H9 (cell line): ENCODE results near the gene GPC6. TPM values are rescaled to one million over a fixed set of nuclear protein-coding genes. Genes with fewer than 3 reads are reported as not detected.

Source experiments
- DNase-seq: peaks from one replicate; pipeline ENCODE4 v3.0.0-alpha.2; 2017
- H2AFZ ChIP-seq: one replicate; pipeline ENCODE4 v1.6.1; 2013; ENCODE audit warnings: mild to moderate bottlenecking, low read length, control low read depth, moderate library complexity
- H2AK5ac ChIP-seq: 2 replicates; pipeline ENCODE4 v1.6.1; 2013; ENCODE audit warnings: low read length, control low read depth, mixed read lengths; ENCODE audit not compliant: insufficient read length
- H2BK120ac ChIP-seq: one replicate; pipeline ENCODE4 v1.6.1; 2013; ENCODE audit warnings: low read depth, mild to moderate bottlenecking, low read length, control low read depth, inconsistent platforms; ENCODE audit not compliant: poor library complexity, severe bottlenecking
- H2BK12ac ChIP-seq: 2 replicates; pipeline ENCODE4 v1.6.1; 2013; ENCODE audit warnings: low read length, control low read depth, mixed read lengths, low read depth; ENCODE audit not compliant: insufficient read length
- H2BK15ac ChIP-seq: 2 replicates; pipeline ENCODE4 v1.6.1; 2013; ENCODE audit warnings: low read depth, low read length, control low read depth
- H2BK20ac ChIP-seq: one replicate; pipeline ENCODE4 v1.6.1; 2013; ENCODE audit warnings: low read depth, mild to moderate bottlenecking, low read length, control low read depth, inconsistent platforms; ENCODE audit not compliant: poor library complexity, severe bottlenecking
- H2BK5ac ChIP-seq: 2 replicates; pipeline ENCODE4 v1.6.1; 2013; ENCODE audit warnings: low read length, control low read depth, mixed read lengths; ENCODE audit not compliant: insufficient read length
- H3K14ac ChIP-seq: 2 replicates; pipeline ENCODE4 v1.6.1; 2013; ENCODE audit warnings: low read length, control low read depth; ENCODE audit not compliant: insufficient read depth
- H3K18ac ChIP-seq: 2 replicates; pipeline ENCODE4 v1.6.1; 2013; ENCODE audit warnings: low read depth, mild to moderate bottlenecking, mixed read lengths, low read length, control low read depth; ENCODE audit not compliant: insufficient read length
- H3K23ac ChIP-seq: 2 replicates; pipeline ENCODE4 v1.6.1; 2013; ENCODE audit warnings: low read length, control low read depth, mixed read lengths, low read depth; ENCODE audit not compliant: insufficient read length
- H3K23me2 ChIP-seq: 2 replicates; pipeline ENCODE4 v1.6.1; 2013; ENCODE audit warnings: low read depth, mild to moderate bottlenecking, mixed read lengths, low read length, control low read depth; ENCODE audit not compliant: insufficient read length, poor library complexity, severe bottlenecking
- H3K27ac ChIP-seq: 2 replicates; pipeline ENCODE4 v1.5.1; 2013; ENCODE audit warnings: low read length, control low read depth, mixed read lengths, low read depth; ENCODE audit not compliant: insufficient read length
- H3K27me3 ChIP-seq: 2 replicates; pipeline ENCODE4 v1.6.1; 2013; ENCODE audit warnings: low read length, control low read depth, inconsistent platforms; ENCODE audit not compliant: insufficient read depth
- H3K4ac ChIP-seq: 2 replicates; pipeline ENCODE4 v1.6.1; 2013; ENCODE audit warnings: low read depth, mild to moderate bottlenecking, control low read depth, inconsistent platforms, low read length, moderate library complexity
- H3K4me1 ChIP-seq: 2 replicates; pipeline ENCODE4 v1.6.1; 2013; ENCODE audit warnings: low read length, control low read depth, inconsistent platforms; ENCODE audit not compliant: insufficient read depth
- H3K4me2 ChIP-seq: 2 replicates; pipeline ENCODE4 v1.6.1; 2013; ENCODE audit warnings: low read length, control low read depth, mixed read lengths; ENCODE audit not compliant: insufficient read length, insufficient read depth
- H3K56ac ChIP-seq: 2 replicates; pipeline ENCODE4 v1.6.1; 2013; ENCODE audit warnings: low read depth, mild to moderate bottlenecking, mixed read lengths, low read length, control low read depth; ENCODE audit not compliant: insufficient read length
- H3K79me1 ChIP-seq: 2 replicates; pipeline ENCODE4 v1.6.1; 2013; ENCODE audit warnings: low read depth, mild to moderate bottlenecking, moderate library complexity, low read length, control low read depth, inconsistent platforms; ENCODE audit not compliant: insufficient read depth, poor library complexity, severe bottlenecking
- H3K79me2 ChIP-seq: 2 replicates; pipeline ENCODE4 v1.6.1; 2013; ENCODE audit warnings: low read length, control low read depth, inconsistent platforms; ENCODE audit not compliant: insufficient read depth
- H3K9ac ChIP-seq: 2 replicates; pipeline ENCODE4 v1.6.1; 2013; ENCODE audit warnings: low read length, control low read depth, mixed read lengths; ENCODE audit not compliant: insufficient read length; ENCODE audit errors: extremely low read depth
- H3K9me3 ChIP-seq: one replicate; pipeline ENCODE4 v1.6.1; 2013; ENCODE audit warnings: low read depth, low read length, inconsistent platforms; ENCODE audit not compliant: control insufficient read depth
- H3T11ph ChIP-seq: one replicate; pipeline ENCODE4 v1.6.1; 2013; ENCODE audit warnings: mild to moderate bottlenecking, low read length, control low read depth, inconsistent platforms
- H4K20me1 ChIP-seq: one replicate; pipeline ENCODE4 v1.6.1; 2013; ENCODE audit not compliant: control insufficient read depth, insufficient read length, insufficient read depth
- H4K5ac ChIP-seq: 2 replicates; pipeline ENCODE4 v1.6.1; 2013; ENCODE audit warnings: low read depth, mild to moderate bottlenecking, mixed read lengths, low read length, control low read depth; ENCODE audit not compliant: insufficient read length
- H4K8ac ChIP-seq: replicated peaks from 2 replicates; pipeline ENCODE4 v1.6.1; 2013; ENCODE audit warnings: low read length, control low read depth, mixed read lengths, low read depth; ENCODE audit not compliant: insufficient read length
- H4K91ac ChIP-seq: 2 replicates; pipeline ENCODE4 v1.6.1; 2013; ENCODE audit warnings: low read depth, mild to moderate bottlenecking, moderate library complexity, mixed read lengths, low read length, control low read depth; ENCODE audit not compliant: insufficient read length
- H3K27ac Mint-ChIP-seq, 3 experiments: 2 replicates in 2 of 3; 3 replicates in 1 of 3; pipeline ENCODE4 v1.8.0; 2020 to 2021; ENCODE audit warnings: mixed read lengths in 3 of 3, mild to moderate bottlenecking in 1 of 3, moderate library complexity in 1 of 3
- H3K27me3 Mint-ChIP-seq: 2 replicates; pipeline ENCODE4 v1.8.0; 2021; ENCODE audit warnings: low read depth, mild to moderate bottlenecking, moderate library complexity, mixed read lengths
- H3K36me3 Mint-ChIP-seq, 3 experiments: 2 replicates in 2 of 3; 3 replicates in 1 of 3; pipeline ENCODE4 v1.8.0; 2020 to 2021; ENCODE audit warnings: low read depth in 3 of 3, mixed read lengths in 3 of 3; ENCODE audit not compliant: insufficient read depth in 1 of 3
- H3K4me1 Mint-ChIP-seq, 2 experiments: 2 replicates each; pipeline ENCODE4 v1.8.0; 2020; ENCODE audit warnings: mixed read lengths in 2 of 2
- H3K4me3 Mint-ChIP-seq, 2 experiments: 2 replicates in 1 of 2; 3 replicates in 1 of 2; pipeline ENCODE4 v1.8.0; 2020 to 2021; ENCODE audit warnings: mild to moderate bottlenecking in 2 of 2, mixed read lengths in 2 of 2, moderate library complexity in 1 of 2
- H3K9me3 Mint-ChIP-seq, 2 experiments: 2 replicates in 1 of 2; 3 replicates in 1 of 2; pipeline ENCODE4 v1.8.0; 2020; ENCODE audit warnings: mild to moderate bottlenecking in 2 of 2, mixed read lengths in 2 of 2, moderate library complexity in 1 of 2
- total RNA-seq: library from RNA; stranded (reverse); gene quantifications from 2 replicates; pipeline ENCODE4 v1.2.1, GENCODE V29; 2021
- TF ChIP-seq, protein P1 (sequence below): fragments of 200-600 bp; sonication (generic); conservative IDR thresholded peaks from 3 replicates; pipeline ENCODE4 v1.8.0; 2021; ENCODE audit warnings: antibody characterized with exemption, mild to moderate bottlenecking

The GPC6 gene
- total RNA-seq, 1 experiment from 2014 or later = 15.6 TPM

- H3K4me1 Mint-ChIP-seq = peaks cover 8 to 16% of the 10 kb centered on the region in 2 experiments
- Histone ChIP-seq H3T11ph (no peak overlapping the region), H4K8ac (no peak overlapping the region), H3K23me2 (no peaks in the 10 kb centered on the region), H4K91ac (no peak overlapping the region), H3K56ac (no peak overlapping the region), H3K27ac (no peak overlapping the region), H3K23ac (no peak overlapping the region), H2BK5ac (no peak overlapping the region), H3K79me2 (no peaks in the 10 kb centered on the region), H3K9ac (no peak overlapping the region), H4K20me1 (no peaks in the 10 kb centered on the region), H2BK15ac (no peak overlapping the region), H3K4ac (no peak overlapping the region), H2AFZ (no peak overlapping the region), H2BK20ac (no peak overlapping the region), H3K14ac (no peak overlapping the region), H3K18ac (no peak overlapping the region), H2BK120ac (no peak overlapping the region), H4K5ac (no peak overlapping the region), H3K4me1 (no peaks in the 10 kb centered on the region; the same call in 1 of the 2 replicates), H3K27me3 (no peaks in the 10 kb centered on the region), H3K79me1 (no peaks in the 10 kb centered on the region), H2BK12ac (no peak overlapping the region), H3K9me3 (no peaks in the 10 kb centered on the region), H2AK5ac (no peak overlapping the region), H3K4me2 (no peak overlapping the region)
- H3K27ac Mint-ChIP-seq = no peak overlapping the region
- TF ChIP-seq, protein P1, sequence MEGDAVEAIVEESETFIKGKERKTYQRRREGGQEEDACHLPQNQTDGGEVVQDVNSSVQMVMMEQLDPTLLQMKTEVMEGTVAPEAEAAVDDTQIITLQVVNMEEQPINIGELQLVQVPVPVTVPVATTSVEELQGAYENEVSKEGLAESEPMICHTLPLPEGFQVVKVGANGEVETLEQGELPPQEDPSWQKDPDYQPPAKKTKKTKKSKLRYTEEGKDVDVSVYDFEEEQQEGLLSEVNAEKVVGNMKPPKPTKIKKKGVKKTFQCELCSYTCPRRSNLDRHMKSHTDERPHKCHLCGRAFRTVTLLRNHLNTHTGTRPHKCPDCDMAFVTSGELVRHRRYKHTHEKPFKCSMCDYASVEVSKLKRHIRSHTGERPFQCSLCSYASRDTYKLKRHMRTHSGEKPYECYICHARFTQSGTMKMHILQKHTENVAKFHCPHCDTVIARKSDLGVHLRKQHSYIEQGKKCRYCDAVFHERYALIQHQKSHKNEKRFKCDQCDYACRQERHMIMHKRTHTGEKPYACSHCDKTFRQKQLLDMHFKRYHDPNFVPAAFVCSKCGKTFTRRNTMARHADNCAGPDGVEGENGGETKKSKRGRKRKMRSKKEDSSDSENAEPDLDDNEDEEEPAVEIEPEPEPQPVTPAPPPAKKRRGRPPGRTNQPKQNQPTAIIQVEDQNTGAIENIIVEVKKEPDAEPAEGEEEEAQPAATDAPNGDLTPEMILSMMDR = no peak
- H3K9me3 Mint-ChIP-seq = no peaks in the 10 kb centered on the region
- no peaks in the 10 kb centered on the region for H3K36me3 Mint-ChIP-seq
- no peak for DNase-seq
- no peaks in the 10 kb centered on the region for H3K27me3 Mint-ChIP-seq
- H3K4me3 Mint-ChIP-seq = no peak overlapping the region
These were observed 985.6 kb downstream of the GPC6 start for GRCh38 chr13:94212196-94212595.
